Measurements from ENCODE around the gene FLT4. TPM values are rescaled to one million over a fixed set of nuclear protein-coding genes. Genes with fewer than 3 reads are reported as not detected.

FLT4 gene
- total and polyA plus RNA-seq, 9 of the 15 experiments (the other 6 are each of a cell fraction or from before 2014, with no cell fraction given): 0.01 to 0.42 (median 0.14) TPM; not detected in 2

GRCh38 chr5:180623844-180624243, 25.6 kb downstream of the FLT4 start (continued):
- TF ChIP-seq RREB1 (CRISPR knock-in tag; IDR thresholded peaks at IDR 0.05) (no peak), HDAC8 (tag; IDR thresholded peaks at IDR 0.05) (no peak), ATF1 (CRISPR knock-in tag; IDR thresholded peaks at IDR 0.05) (no peak), ATF1 (tag; IDR thresholded peaks at IDR 0.05) (no peak), ELF1 (tag; IDR thresholded peaks at IDR 0.05) (no peak), BCL6 (CRISPR knock-in tag; IDR thresholded peaks at IDR 0.05) (no peak), YY1 (IDR thresholded peaks at IDR 0.05; ENCODE audit: borderline replicate concordance in 1 of 3, control insufficient read depth in 1 of 3, extremely low read depth in 1 of 3, insufficient read depth in 3 of 3, insufficient read length in 1 of 3, insufficient replicate concordance in 2 of 3, low read depth in 1 of 3, low read length in 2 of 3) (no peak), SAFB2 (IDR thresholded peaks at IDR 0.05; ENCODE audit: borderline replicate concordance, low read depth, low read length, severe bottlenecking) (no peak), PHF21A (IDR thresholded peaks at IDR 0.05; ENCODE audit: borderline replicate concordance, low read depth) (no peak), ZNF232 (CRISPR knock-in tag; IDR thresholded peaks at IDR 0.05) (no peak), CEBPG (CRISPR knock-in tag; IDR thresholded peaks at IDR 0.05) (no peak), CEBPG (tag; conservative IDR thresholded peaks at IDR 0.05 in 1 of 2, IDR thresholded peaks at IDR 0.05 in 1 of 2) (no peak), PTTG1 (tag; IDR thresholded peaks at IDR 0.05; ENCODE audit: low read depth) (no peak)
